ENCODE measurements around the gene FANCE. TPM values are rescaled to one million over a fixed set of nuclear protein-coding genes. Genes with fewer than 3 reads are reported as not detected.

FANCE gene
- total and polyA plus RNA-seq, 9 of the 15 experiments (the other 6 are each of a cell fraction or from before 2014, with no cell fraction given): 5.7 to 30.2 (median 17.0) TPM

GRCh38 chr6:35413911-35414310 lies 38.2 kb upstream of the FANCE start:
- 71% methylated on average over 6 of the region's 6 CpGs for WGBS (ENCODE audit: insufficient coverage, low coverage, missing lambda C conversion rate)
- CTCF ChIA-PET (ENCODE audit: low intra/inter-chr PET ratio): no interaction called here
- in situ Hi-C loops (cut with MboI): no loop called here
- BruUV-seq (replicated peaks): no TSS peak
- H3K9me1 ChIP-seq (ENCODE audit: control insufficient read depth, insufficient read depth, low read length): no peaks in the 10 kb centered on the region
- DNase-seq (ENCODE audit: extremely low read depth in 1 of 4, low spot score in 3 of 4) (no peak), FAIRE-seq (no peak), ATAC-seq (no peak)
- H3K9ac ChIP-seq (ENCODE audit: insufficient read depth in 1 of 2, low read depth in 2 of 2, low read length in 2 of 2): no peak overlapping the region
- no peak overlapping the region for H3K4me2 ChIP-seq (ENCODE audit: insufficient read depth, low read length)
- no peaks in the 10 kb centered on the region for H3K27me3 ChIP-seq (ENCODE audit: control insufficient read depth in 2 of 2, insufficient read depth in 2 of 2, low read length in 2 of 2)
- H3K27ac ChIP-seq (ENCODE audit: extremely low read depth, low read depth, low read length): no peak overlapping the region
- no peaks in the 10 kb centered on the region for H3K79me2 ChIP-seq (ENCODE audit: control insufficient read depth, insufficient read depth, low read length)
- no peak overlapping the region for H3K4me3 ChIP-seq
- POLR2A ChIA-PET: no interaction called here
- peaks cover 5% of the 10 kb centered on the region; the same call in 1 of the 2 replicates for H4K20me1 ChIP-seq (replicated peaks; ENCODE audit: control insufficient read depth, insufficient read depth, low read length)
- TF ChIP-seq GATAD2A (IDR thresholded peaks at IDR 0.05) (no peak), U2AF1 (optimal IDR thresholded peaks at IDR 0.05; ENCODE audit: low read depth, low read length) (no peak), CEBPZ (IDR thresholded peaks at IDR 0.05; ENCODE audit: borderline replicate concordance, low read depth, low read length) (no peak), NFIC (IDR thresholded peaks at IDR 0.05) (no peak), ZNF143 (CRISPR knock-in tag; IDR thresholded peaks at IDR 0.05) (no peak)
- no peaks in the 10 kb centered on the region for H3K9me3 ChIP-seq (replicated peaks; ENCODE audit: control insufficient read depth, insufficient read depth, low read depth, low read length)
- intact Hi-C loops (cut with micrococcal nuclease): loop anchor here (2.0 kb wide), 1 partner anchor 71 kb away; the partner anchor contains the start of gene PPARD
- H3K4me1 ChIP-seq (replicated peaks in 1 of 2; ENCODE audit: control insufficient read depth in 2 of 2, insufficient read depth in 2 of 2, low read length in 2 of 2): peaks cover 4 to 5% of the 10 kb centered on the region in 2 experiments; a peak in 3 of 5 replicates
- peaks cover 3% of the 10 kb centered on the region; the same call in 1 of the 3 replicates for H3K36me3 ChIP-seq (ENCODE audit: control insufficient read depth, insufficient read depth, low read length)
- no peak overlapping the region for H2AFZ ChIP-seq (ENCODE audit: low read depth, low read length)
